Loucy (cell line): ENCODE data around the gene PAX5.

ENCODE experiments used
- EZH2phosphoT487 ChIP-seq: fragments of 200-600 bp; IDR thresholded peaks from 2 replicates; pipeline ENCODE4 v1.6.1; 2018; ENCODE audit warnings: antibody characterized with exemption, mild to moderate bottlenecking, moderate library complexity, borderline replicate concordance
- TF ChIP-seq, protein P1 (sequence below): fragments of 200-600 bp; sonication (generic); conservative IDR thresholded peaks from 2 replicates; pipeline ENCODE4 v1.5.1; 2014; ENCODE audit warnings: mild to moderate bottlenecking, antibody characterized with exemption, low read length

- TF ChIP-seq, protein P1, sequence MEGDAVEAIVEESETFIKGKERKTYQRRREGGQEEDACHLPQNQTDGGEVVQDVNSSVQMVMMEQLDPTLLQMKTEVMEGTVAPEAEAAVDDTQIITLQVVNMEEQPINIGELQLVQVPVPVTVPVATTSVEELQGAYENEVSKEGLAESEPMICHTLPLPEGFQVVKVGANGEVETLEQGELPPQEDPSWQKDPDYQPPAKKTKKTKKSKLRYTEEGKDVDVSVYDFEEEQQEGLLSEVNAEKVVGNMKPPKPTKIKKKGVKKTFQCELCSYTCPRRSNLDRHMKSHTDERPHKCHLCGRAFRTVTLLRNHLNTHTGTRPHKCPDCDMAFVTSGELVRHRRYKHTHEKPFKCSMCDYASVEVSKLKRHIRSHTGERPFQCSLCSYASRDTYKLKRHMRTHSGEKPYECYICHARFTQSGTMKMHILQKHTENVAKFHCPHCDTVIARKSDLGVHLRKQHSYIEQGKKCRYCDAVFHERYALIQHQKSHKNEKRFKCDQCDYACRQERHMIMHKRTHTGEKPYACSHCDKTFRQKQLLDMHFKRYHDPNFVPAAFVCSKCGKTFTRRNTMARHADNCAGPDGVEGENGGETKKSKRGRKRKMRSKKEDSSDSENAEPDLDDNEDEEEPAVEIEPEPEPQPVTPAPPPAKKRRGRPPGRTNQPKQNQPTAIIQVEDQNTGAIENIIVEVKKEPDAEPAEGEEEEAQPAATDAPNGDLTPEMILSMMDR = no peak
- no peak for TF ChIP-seq EZH2phosphoT487
Observed at GRCh38 chr9:36924757-36925432, 109.2 kb downstream of the PAX5 start.
